SH-SY5Y (cell line): ENCODE measurements around the gene MAPT.

ENCODE experiments used
- GATA2 ChIP-seq: IDR thresholded peaks from 2 replicates; pipeline ENCODE4 v1.6.1; 2011; ENCODE audit warnings: mild to moderate bottlenecking, low read depth, low read length
- GATA3 ChIP-seq: IDR thresholded peaks from 2 replicates; pipeline ENCODE4 v1.6.1; 2011; ENCODE audit warnings: low read depth, mild to moderate bottlenecking, low read length, moderate library complexity

GRCh38 chr17:45877467-45877866 lies 16.9 kb upstream of the MAPT start:
- no peak for TF ChIP-seq GATA2
- TF ChIP-seq GATA3, result no peak
